Choroid plexus epithelial cell (primary cell): Measurements from ENCODE around the gene EIF1AD.

ENCODE experiments used
- DNase-seq: peaks from one replicate; pipeline ENCODE4 v3.0.0-alpha.2; 2010; ENCODE audit warnings: low read depth
- H3K4me3 ChIP-seq: 2 replicates; pipeline ENCODE4 v1.5.1; 2011; ENCODE audit warnings: low read depth, mild to moderate bottlenecking, control low read depth, low read length, moderate library complexity
- TF ChIP-seq, protein P1 (sequence below): conservative IDR thresholded peaks from 2 replicates; pipeline ENCODE4 v1.5.1; 2011; ENCODE audit warnings: low read depth, mild to moderate bottlenecking, control low read depth, inconsistent platforms, low read length, moderate library complexity

EIF1AD gene

DNA sequence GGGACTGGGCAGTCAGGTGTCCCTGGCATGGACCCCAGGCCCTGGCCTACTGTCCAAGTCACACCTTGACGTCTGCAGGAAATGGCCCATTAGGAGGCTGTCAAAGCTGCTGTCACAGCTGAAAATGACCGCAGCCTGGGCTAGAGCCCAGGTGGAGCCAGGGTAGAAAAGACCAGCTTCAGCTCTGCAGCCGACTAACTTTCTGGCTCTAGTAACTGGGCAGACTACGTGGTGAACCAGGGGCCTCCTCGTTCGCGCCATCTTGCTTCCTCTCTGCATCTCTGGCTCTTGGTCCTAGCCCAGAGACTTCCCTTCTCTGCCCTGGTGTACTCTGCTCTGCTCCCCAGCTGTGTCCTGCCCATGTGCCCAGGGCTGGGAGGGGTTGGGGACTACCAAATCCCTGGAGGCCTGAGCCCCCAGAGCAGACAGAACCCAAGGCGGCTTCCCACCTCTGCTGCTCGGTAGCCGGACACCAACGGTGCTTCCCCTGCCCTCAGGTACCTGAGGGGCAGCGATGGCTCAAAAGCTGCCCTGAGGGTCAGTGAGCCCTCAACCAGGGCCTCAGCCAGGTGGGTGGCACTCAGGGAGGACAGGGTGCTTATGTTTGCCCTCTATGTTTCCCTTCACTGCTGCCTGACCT, 20.7 kb downstream of the EIF1AD start:
- no peak for DNase-seq
- H3K4me3 ChIP-seq: no peak overlapping the region
- TF ChIP-seq, protein P1, sequence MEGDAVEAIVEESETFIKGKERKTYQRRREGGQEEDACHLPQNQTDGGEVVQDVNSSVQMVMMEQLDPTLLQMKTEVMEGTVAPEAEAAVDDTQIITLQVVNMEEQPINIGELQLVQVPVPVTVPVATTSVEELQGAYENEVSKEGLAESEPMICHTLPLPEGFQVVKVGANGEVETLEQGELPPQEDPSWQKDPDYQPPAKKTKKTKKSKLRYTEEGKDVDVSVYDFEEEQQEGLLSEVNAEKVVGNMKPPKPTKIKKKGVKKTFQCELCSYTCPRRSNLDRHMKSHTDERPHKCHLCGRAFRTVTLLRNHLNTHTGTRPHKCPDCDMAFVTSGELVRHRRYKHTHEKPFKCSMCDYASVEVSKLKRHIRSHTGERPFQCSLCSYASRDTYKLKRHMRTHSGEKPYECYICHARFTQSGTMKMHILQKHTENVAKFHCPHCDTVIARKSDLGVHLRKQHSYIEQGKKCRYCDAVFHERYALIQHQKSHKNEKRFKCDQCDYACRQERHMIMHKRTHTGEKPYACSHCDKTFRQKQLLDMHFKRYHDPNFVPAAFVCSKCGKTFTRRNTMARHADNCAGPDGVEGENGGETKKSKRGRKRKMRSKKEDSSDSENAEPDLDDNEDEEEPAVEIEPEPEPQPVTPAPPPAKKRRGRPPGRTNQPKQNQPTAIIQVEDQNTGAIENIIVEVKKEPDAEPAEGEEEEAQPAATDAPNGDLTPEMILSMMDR: no peak

DNA sequence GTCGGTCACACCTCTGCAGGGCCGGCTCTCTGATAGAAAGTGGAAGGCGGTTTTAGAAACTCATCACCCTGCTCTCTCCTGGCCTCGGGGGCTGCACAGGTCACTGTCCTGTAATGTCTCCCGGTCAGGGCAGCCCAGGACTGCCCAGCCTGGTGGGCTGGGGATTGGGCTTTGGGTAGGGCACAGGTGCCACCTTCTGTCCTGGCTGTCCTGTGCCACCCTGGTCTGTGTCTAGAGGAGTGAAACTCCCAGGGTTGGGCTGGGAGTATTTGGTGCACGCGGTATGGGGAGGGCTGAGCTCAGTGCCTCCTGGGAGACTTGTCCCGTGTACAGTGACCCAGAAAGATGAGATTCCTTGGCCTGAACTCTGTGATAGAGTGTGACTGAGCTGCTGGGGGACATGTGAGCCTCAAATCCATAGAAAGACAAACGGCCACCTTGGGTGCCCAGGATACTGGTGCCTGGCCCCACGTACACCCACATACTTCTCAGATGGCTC, 22.6 kb downstream of the EIF1AD start:
- TF ChIP-seq, protein P1: no peak
- H3K4me3 ChIP-seq: no peak overlapping the region
- no peak for DNase-seq

DNA sequence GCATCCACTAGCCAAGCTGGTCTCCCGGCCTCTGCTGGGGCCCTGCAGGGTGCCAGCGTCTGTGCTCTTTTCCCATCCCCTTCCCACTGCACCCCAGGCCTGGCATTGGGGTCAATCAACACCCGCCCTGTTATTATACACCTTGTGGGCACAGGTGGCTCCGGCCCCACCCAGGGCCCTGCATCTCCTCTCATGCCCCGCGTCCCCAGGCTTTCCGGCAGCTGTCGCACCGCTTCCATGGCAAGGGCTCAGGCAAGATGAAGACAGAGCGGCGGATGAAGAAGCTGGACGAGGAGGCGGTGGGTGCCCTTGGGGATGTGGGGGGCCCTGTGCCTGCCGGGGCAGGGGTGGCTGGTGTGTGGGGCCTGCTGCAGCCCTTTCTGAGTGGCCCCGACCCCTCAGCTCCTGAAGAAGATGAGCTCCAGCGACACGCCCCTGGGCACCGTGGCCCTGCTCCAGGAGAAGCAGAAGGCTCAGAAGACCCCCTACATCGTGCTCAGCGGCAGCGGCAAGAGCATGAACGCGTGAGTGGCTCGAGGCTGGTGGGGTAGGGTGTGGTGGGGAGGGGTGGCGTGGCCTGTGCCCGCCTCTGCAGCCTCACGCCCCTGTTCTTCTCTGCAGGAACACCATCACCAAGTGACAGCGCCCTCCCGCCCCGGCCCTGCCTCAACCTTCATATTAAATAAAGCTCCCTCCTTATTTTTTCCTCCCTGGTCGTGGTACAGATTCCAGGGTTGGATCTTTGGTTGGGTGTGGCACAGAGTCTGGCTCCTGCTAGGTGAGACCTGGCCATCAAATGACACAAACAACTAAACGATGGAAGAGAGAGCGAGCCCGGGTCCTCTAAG, 23.3 kb downstream of the EIF1AD start:
- no peak overlapping the region for H3K4me3 ChIP-seq
- TF ChIP-seq, protein P1: no peak
- DNase-seq: no peak

DNA sequence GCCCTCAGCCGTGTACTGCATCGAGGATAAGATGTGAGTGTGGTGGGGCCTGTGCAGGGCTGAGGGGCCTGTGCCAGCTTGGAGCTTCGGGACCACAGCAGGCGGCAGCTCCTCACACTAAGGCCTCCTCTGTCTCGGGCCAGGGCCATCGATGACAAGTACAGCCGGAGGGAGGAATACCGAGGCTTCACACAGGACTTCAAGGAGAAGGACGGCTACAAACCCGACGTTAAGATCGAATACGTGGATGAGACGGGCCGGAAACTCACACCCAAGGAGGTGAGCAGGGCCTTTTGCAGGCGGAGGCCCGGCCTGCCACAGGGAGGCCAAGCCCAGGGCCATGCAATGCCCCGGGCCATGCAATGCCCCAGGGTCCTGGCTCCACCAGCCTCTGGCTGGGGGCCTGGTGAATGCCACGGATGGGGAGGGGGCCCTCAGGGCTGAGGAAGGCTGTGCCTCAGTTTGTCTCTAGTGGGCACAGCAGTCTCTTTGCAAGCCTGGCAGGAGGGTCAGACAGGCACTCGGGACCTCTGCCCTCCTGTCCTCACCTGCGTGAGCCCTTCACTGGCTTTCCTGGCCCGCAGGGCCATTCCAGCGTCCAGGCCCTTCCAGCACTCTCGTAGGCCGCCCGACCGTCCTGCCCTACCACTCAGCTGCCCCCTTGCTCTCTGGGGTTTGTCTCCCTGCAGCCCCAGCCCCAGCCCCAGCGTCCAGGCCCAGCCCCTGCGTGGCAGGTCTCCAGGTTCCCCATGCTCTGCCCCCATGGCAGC, 24.2 kb downstream of the EIF1AD start:
- TF ChIP-seq, protein P1: no peak
- no peak overlapping the region for H3K4me3 ChIP-seq
- DNase-seq: no peak

DNA sequence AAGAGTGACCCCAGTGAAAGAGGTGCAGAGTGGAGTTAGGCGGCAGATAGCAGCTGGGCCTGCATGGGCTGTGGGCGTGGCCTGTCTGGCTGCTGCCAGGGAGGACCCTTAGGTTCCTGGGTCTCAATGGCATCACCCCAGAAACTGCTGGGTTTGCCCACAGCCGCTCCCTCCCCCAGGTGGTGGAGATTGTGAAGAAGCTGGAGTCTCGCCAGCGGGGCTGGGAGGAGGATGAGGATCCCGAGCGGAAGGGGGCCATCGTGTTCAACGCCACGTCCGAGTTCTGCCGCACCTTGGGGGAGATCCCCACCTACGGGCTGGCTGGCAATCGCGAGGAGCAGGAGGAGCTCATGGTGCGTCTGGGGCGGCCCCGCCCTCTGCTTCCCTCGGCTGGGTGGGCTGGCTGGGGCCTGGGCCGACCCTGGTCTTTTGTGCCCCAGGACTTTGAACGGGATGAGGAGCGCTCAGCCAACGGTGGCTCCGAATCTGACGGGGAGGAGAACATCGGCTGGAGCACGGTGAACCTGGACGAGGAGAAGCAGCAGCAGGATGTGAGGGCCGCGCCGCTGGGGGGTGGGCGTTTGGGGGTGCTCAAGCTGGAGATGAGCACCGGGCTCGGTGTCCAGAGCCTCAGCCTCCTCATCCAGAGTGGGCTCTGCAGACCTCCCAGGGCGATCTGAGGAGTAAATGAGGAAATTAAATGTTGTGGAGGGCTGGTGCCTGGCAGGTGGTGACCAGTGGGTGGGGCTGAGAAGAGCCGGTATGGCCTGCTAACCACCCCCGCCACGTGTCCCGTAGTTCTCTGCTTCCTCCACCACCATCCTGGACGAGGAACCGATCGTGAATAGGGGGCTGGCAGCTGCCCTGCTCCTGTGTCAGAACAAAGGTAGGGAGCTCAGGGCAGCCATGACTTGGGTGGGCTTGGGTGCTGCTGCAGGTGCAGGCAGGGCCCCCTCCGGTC, 25.5 kb downstream of the EIF1AD start:
- TF ChIP-seq, protein P1: no peak
- no peak overlapping the region for H3K4me3 ChIP-seq
- DNase-seq: no peak

DNA sequence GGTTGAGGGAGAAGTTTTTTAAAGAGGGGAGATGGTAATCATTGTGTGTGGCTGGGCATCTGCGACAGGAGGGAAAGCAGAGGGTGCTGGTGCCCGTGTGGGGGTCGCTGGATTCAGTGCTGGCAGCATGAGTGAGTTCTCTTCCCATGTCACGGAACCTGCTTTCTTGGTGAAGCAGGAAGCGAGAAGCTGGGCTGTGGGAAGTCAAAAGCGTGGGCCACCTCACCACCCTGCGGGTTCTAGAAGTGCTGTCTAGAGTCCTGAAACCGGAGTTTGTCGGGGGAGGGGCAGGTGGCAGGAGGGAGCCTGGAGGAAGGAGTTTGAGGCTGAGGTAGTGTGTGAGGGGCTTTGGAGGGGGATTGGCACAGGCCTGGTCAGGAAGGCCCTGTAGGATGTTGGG, 26.2 kb downstream of the EIF1AD start:
- TF ChIP-seq, protein P1: no peak
- DNase-seq: no peak
- H3K4me3 ChIP-seq: no peak overlapping the region
